ENCODE data around the gene PTH2R.
A peak's percentile ranks its signal among the peaks of the same experiment; 100 is the strongest.
"Not testable (repeated sequence)": the region's sequence is repeated elsewhere in the genome, so short reads cannot be mapped to it uniquely, and the experiment has no call there.

PTH2R gene

GRCh38 chr2:208406474-208407451 is at the start of gene PTH2R:
TSS of gene PTH2R (plus strand) at chr2:208406792. CDS start at chr2:208407044, 252 bp downstream.
- DNase-seq = peak; percentile 4

DNA sequence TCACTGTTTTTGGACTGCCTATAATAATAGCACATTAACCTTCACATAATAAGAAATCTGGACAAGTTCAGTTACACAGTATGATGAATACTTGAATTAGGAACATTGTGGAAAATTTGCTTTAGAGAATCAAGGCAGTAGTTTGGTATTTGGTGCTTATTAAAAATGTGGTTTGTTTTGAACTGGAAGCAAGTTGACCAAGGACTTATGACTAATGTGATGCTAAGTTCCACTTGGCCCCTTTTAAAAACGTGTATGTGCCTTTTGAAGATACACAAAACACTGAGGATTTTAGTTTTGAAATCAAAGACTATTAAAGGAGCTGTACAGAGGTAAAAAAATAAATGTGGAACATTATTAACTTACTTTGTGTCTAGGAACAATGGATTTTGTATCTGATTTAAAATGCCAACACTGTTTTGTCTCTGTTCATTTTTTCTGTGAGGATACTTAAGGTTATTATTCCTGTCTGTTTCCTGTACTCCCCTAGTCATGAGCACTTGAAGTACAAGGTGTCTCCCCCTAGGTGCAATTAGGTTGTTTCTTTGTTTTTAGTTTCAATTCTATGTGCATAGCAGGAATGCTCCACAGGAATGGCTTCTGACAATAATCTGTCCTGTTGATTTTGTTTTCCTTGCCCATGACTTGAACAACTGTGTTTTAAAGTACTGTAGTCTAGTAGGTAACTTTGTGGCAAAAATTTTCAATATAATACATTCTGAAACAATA is 49.6 kb upstream of the PTH2R start:
- no peak for DNase-seq

DNA sequence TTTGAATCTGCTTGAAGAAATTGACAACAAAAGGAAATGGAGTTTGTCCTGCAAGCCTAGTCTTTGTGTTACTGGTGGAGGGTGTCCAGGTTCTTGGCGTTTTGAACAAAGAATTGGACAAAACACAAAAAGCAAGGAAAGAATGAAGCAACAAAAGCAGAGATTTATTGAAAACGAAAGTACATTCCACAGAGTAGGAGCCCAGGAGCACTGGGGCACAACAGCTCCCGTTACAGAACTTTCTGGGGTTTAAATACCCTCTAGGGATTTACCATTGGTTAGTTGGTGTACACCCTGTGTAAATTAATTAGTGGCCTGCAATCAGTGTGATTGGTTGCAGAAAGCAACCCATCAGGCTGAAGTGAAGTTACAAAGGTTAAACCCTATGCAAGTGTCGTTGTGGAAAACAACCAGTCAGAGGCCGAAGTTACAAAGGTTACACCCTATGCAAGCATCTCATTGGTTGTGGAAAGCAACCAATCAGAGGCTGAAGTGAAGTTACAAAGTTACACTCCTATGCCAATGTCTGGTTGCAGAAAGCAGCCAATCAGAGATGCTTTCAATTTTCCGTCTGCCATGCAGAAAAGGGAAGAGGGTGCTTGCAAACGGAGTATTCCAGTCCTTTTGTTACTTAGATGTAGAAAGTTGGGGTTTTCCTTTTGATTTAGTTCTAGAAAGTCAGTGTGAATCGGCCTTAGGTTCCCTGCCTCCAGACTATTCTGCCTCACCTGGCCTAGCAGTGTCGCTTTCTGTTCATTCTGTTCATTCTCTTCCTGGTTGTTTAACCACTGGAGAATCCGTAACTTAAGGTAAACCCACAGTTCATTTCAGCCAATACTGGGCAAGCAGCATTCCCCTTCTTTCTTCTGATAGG is 47.6 kb upstream of the PTH2R start:
- DNase-seq = no peak

DNA sequence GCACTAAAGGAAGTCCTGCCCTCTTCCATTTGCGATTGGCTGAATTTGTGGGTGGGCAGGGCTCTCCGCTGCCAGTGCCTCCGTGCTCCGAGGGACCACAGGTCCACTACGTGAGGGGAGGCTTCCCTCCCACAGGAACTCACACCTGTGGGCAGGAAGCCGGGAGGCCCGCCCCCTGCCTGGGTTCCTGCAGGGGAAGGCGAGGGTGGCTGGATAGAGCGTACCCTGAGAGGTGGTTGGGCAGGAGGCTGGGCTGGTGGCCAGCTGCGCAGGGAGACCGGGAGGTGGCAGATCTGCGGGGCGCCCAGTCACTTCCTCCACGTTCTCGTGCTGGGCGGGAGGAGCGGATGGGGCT is 47.0 kb upstream of the PTH2R start:
- no peak for DNase-seq

- no peak for DNase-seq
These were observed 46.1 kb upstream of the PTH2R start for GRCh38 chr2:208360259-208361076.

DNA sequence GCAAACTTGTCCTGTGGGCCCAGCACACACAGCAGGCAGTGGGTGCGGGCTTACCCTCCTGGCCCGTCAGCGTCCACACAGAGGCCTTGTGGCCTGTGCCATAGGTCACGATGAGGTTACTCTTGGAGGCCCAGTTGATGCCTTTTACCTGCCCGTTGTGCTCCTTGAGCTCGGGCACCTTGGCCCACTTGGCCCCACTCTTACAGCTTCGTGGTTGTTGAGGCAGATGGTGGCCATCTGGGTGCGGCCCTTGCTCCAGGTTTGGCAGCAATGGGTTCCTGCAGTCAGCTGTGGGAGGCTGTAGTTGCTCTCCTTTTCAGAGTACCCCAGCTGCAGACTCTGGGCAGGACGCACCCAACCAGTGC is 45.5 kb upstream of the PTH2R start:
- DNase-seq = no peak

DNA sequence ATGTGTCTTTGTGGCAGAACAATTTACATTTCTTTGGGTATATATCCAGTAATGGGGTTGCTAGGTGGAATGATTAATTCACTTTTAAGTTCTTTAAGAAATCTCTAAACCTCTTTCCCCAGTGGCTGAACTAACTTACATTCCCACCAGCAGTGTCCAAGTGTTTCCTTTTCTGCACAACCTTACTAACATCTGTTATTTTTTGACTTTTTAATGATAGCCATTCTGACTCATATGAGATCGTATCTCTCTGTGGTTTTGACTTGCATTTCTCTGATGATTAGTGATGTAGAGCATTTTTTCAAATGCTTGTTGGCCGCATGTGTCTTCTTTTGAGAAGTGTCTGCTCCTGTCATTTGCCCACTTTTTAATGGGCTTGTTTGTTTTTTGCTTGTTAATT is 43.1 kb upstream of the PTH2R start:
- no peak for DNase-seq

DNA sequence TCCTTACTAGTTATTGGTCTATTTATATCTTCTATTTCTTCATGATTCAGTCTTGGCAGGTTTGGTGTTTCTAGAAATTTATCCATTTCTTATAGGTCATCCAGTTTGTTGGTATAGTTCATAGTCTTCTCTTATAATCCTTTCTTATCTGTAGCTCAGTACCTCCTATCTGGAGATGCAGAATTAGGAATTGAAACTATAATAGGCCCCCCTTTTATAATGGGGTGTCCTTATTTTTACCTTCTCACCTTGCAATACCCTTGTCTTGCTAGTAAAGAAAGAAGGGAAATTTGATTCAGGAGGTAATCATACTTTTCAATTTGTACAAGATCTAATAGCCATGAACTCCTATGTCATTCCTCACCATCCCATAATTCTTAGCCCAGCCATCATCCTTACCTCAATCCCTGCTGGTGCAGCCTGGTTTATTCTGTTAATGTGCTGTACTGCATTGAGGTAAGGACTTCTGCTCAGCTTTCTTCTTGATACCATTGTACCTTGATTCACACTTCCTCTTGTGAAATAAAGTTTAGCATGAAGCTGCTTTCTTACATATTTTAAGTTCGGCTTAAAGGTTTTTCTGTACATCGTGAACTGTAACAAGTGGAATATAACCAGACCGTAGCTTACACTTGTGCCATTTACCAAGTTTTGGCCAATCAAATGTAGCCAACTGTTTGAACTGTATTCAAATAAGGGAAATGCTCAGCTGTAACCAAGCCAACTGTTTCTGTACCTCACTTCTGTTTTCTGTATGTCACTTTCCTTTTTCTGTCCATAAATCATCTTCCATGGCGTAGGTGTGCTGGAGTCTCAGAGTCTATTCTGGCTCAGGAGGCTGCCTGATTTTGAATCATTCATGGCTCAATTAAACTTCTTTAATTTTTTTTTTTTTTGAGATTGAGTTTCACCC is 40.1 kb upstream of the PTH2R start:
- no peak for DNase-seq

DNA sequence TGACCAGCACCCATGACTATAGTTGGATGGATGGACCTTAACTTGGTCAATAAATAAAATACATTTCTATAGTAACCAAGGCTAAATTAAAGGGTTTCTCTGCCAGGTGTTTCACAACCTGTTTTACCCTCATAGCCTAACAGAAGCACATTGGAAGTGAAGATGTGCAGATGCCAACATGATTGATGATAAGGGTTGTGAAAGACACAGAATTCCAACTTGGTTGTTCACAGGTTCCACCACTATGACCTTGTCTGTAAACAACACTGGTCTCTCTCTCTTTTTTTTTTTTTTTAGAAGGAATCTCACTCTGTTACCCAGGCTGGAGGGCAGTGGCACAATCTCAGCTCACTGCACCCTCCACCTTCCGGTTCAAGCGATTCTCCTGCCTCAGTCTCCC is 37.5 kb upstream of the PTH2R start:
- no peak for DNase-seq

GRCh38 chr2:208370881-208371633 is 35.5 kb upstream of the PTH2R start:
- DNase-seq = no peak

GRCh38 chr2:208371634-208371935 is 35.0 kb upstream of the PTH2R start:
- DNase-seq = no peak

- peak; percentile 33 for DNase-seq
These were observed 33.0 kb upstream of the PTH2R start for GRCh38 chr2:208373460-208374089.

DNA sequence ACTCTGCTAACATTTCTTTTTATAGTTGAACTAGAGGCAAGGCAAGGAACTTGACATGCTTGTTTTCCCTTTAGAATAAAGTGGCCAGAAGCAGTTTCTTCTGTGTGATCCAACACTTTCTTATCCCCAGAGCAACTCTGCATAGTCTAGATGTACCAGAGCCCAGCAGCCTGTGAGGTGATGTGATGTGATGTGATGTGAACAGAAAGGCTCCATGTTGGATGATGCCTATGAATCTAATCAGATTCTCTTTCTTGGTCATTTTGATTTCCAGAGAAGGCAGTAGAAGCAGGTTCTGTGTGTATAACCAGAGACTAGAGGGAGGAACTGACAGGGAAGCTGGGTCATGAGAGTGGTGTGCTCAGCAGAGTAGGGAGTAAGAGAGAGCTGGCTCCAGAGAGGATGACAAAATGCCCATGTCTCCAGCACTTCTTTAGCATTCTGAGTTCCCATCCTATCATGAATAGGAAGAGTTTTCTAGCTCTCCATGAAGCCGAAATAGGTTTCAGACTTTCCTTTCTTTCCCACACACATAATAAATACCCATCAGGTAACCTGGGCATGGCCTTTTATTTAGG is 31.0 kb upstream of the PTH2R start:
- no peak for DNase-seq

GRCh38 chr2:208377344-208377860 is 29.2 kb upstream of the PTH2R start:
- DNase-seq = not testable (repeated sequence)

DNA sequence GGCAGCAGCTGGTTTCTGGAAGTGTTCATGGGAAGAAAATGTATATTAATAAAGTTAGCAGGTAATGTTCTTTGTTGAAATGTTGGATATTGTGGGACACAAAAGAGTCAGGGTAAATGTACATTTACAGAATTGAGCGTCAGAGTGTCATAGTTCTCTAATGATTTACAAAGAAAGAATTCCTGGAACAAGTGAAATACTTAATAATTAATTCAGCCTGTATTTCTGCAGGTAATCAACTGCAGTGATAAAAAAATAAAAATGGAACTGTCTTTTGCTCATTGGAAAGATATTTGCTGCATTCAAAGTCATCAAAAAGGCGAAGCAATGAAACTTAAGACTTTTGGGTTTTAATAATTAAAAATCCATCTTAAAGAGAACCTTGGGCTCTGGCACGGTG is 27.4 kb upstream of the PTH2R start:
- DNase-seq = no peak

DNA sequence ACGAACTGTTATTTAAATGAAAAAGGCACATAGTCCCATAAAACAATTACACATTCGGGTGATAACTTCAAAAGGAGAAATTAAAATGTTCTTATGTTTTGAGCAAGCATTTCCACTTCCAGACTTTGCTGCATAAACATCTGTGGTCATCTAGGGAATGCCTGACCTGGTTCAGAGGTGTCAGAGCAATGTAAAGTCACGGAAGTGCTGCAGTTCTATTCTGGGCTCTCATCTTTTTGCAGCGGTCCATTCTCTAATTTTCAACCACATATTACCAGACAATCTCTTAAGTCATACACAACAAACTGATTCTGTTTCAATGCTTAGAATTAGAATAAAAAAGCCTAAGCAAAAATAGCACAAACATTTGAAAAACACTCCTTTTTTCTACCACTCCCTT is 22.0 kb upstream of the PTH2R start:
- DNase-seq = no peak

DNA sequence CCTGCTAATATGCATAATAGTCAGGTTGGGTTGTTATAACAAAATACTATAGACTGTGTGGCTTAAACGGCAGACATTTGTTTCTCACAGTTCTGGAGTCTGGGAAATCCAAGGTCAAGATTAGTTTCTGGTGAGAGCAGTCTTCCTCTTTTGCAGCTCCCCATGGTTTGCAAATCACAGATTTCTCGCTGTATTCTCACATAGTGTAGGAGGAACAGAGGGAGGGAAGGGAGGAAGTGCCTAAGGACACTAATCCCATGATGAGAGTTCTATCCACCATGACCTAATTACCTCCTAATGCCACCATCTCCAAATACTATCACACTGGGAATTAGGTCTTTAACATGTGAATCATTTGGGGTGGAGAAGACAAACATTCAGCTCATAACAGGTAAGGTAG is 20.1 kb upstream of the PTH2R start:
- DNase-seq = no peak

- no peak for DNase-seq
These were observed 16.7 kb upstream of the PTH2R start for GRCh38 chr2:208389940-208390339.

DNA sequence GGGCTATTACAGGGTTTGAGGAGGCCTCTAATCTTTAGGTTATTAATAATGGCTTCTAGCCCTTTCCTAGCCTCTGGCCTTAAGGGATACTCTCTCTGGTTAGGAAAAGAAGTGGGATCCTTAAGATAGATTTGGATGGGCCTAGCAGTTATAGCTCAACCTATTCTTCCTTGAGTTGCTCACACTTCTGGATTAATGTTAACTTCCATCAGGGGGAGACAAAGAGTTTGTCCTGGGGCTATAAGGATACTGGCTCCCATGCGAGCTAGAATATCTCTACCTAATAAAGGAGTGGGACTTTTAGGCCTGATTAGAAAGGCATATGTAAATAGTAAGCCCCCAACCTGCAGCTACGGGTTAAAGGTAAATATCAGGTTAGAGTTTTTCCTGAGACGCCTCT is 14.3 kb upstream of the PTH2R start:
- no peak for DNase-seq

All from stimulated activated CD4-positive, alpha-beta T cell treated with anti-CD3 and anti-CD28 coated beads, Interleukin-15, amount 100 ng/mL, for 24 hours (primary cell).